ENCODE data around the gene CEP192.

CEP192 gene

DNA sequence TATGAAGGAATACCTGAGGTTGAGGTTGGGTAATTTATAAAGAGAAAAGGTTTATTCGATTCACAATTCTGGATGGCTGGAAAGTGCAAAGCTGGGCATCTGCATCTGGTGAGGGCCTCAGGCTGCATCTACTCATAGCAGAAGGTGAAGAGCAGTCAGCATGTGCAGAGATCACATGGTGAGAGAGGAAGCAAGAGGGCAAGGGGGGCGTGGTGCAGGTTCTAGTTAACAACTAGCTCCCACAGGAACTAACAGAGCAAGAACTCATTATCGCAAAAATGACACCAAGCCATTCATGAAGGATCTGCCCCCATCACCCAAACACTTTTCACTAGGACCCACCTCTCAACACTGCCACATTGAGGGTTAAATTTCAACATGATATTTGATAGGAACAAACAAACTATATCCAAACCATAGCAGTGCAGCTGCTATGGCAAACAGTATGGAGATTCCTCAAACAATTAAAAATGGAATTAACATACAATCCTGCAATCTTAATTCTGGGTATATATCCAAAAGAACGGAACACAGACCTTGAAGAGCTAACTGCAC lies 154.6 kb downstream of the CEP192 start:
- DNase-seq, result peak; percentile 64

DNA sequence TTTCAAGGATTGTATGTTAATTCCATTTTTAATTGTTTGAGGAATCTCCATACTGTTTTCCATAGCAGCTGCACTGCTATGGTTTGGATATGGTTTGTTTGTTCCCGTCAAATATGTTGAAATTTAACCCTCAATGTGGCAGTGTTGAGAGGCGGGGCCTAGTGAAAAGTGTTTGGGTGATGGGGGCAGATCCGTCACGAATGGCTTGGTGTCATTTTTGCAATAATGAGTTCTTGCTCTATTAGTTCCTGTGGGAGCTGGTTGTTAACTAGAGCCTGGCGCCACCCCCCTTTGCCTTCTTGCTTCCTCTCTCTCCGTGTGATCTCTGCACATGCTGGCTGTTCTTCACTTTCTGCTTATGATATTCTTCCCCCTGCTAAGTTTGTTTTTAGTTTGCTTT lies 156.0 kb downstream of the CEP192 start:
- DNase-seq, result peak; percentile 93

GRCh38 chr18:13151656-13152055 lies 160.5 kb downstream of the CEP192 start:
- no peak for DNase-seq

- no peak for DNase-seq
Measured at GRCh38 chr18:13158428-13158827, 167.3 kb downstream of the CEP192 start.

DNA sequence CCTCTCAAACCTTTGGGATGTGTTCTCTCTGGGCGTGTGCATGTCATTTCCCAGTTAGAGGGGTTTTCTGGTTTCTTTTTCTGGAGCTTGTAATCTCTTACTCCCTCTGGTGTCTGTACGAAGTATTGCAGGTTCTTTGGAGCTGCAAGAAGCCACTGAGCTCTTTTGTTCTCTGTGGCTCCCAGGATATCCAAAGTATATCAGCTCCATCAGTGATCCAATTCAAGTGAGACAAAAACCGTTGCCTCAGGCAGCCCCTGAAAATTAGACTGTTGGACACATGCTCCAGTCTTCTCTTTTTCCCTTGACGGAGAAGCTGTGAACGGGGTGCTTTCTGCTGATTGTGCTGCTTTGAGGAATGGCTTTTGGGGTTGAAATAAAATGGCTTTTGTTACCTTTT lies 168.4 kb downstream of the CEP192 start:
- DNase-seq, result peak; percentile 91

- peak; percentile 27 for DNase-seq
Measured at GRCh38 chr18:13161276-13161899, 170.2 kb downstream of the CEP192 start.

DNA sequence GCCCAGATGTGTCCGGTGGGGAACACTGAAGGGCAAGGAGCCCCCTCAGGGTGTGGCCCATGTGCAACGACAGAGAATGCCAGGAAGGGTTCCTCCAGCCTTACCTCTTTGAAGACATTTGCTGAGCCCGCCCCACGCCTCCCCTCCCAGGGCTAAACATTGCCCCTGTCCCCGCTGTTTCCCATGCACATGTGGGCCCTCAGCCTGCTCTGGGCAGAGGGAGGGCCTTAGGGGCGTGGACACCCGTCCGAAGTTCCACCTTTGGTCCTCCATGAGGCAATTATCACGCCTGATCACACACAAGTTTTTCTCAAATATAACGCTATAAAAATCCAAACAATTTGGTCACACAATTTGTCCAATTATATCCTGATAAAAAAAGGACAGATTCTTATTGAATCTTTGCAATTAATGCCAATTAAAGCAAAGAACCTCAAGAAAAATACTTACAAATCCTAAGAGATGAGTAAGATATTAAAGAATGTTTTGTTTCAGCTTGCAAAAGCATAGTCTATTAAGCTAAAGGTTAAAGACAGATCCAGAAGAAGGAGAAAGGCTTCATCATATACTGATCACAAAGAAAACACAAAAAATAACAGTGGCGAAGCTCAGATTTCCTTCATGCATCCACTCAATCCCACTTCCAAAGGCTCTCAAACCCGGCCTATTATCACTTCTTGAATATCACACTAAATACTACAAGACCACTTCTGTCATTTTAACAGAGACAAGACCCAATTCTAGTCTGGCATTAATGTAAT lies 172.2 kb downstream of the CEP192 start:
- no peak for DNase-seq

- DNase-seq, result no peak
Measured at GRCh38 chr18:13164406-13164805, 173.2 kb downstream of the CEP192 start.

DNA sequence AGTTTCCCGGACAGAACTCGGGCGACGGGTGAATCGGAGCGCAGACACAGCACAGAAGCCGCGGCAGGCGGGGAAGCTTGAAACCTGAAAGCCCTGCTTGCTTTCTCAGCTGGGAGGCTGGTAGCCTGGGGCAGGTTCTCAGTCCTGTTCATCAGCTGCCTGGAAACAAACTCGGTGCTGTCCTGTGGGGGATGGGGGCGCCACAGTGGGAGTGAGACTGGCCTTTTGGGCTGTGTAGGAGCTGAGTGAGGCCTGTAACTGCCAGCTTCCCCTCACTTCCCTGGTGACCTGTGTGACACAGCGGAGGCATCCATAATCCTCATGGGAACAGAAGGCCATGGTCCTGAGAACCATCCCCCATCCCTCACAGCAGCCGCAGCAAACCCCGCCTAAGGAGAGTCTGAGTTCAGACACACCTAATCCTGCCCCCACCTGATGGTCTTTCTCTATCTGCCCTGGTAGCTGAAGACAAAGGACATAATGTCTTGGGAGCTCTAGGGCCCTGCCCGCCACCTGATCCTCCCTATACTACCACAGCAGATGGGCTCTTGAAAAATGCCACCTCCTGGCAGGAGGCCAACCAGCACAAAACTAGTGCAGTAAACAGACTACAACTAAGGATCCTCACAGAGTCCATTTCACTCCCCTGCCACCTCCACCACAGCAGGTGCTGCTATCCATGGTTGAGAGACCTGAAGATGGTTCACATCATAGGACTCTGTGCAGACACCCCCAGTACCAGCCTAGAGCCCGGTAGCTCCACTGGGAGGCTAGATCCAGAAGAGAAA lies 174.7 kb downstream of the CEP192 start:
- peak; percentile 38 for DNase-seq

GRCh38 chr18:13173578-13174145 lies 182.5 kb downstream of the CEP192 start:
- DNase-seq, result no peak

Data from DMS53 (cell line).